ENCODE data around the gene HOXC5.

HOXC5 gene

GRCh38 chr12:54050482-54050810 lies 17.6 kb downstream of the HOXC5 start:
- DNase-seq: no peak

- no peak for DNase-seq
Measured at GRCh38 chr12:54051026-54051842, 18.4 kb downstream of the HOXC5 start.

- no peak for DNase-seq
Measured at GRCh38 chr12:54051874-54052437, 19.1 kb downstream of the HOXC5 start.

- no peak for DNase-seq
Measured at GRCh38 chr12:54052438-54053002, 19.7 kb downstream of the HOXC5 start.

- no peak for DNase-seq
Measured at GRCh38 chr12:54053003-54053750, 20.3 kb downstream of the HOXC5 start.

GRCh38 chr12:54053751-54054741 lies 21.2 kb downstream of the HOXC5 start, which contains the start of gene HOXC4:
Gene HOXC4, plus strand, starts transcription at chr12:54053835. Its CDS starts 88 bp downstream, at chr12:54053923.
- no peak for DNase-seq

- no peak for DNase-seq
Measured at GRCh38 chr12:54054742-54055194, 21.9 kb downstream of the HOXC5 start.

- no peak for DNase-seq
Measured at GRCh38 chr12:54055552-54055951, 22.7 kb downstream of the HOXC5 start.

- DNase-seq: no peak
Measured at GRCh38 chr12:54056110-54056509, 23.3 kb downstream of the HOXC5 start.

GRCh38 chr12:54058128-54058768 lies 25.4 kb downstream of the HOXC5 start:
- DNase-seq: no peak

- no peak for DNase-seq
Measured at GRCh38 chr12:54059668-54060067, 26.8 kb downstream of the HOXC5 start.

- DNase-seq: no peak
Measured at GRCh38 chr12:54060174-54060974, 27.5 kb downstream of the HOXC5 start.

- DNase-seq: no peak
Measured at GRCh38 chr12:54060975-54061778, 28.3 kb downstream of the HOXC5 start.

- DNase-seq: no peak
Measured at GRCh38 chr12:54065677-54066076, 32.8 kb downstream of the HOXC5 start.

GRCh38 chr12:54066408-54066807 lies 33.6 kb downstream of the HOXC5 start:
- no peak for DNase-seq

GRCh38 chr12:54068418-54069070 lies 35.7 kb downstream of the HOXC5 start:
- no peak for DNase-seq

GRCh38 chr12:54071942-54072341 lies 39.1 kb downstream of the HOXC5 start:
- no peak for DNase-seq

GRCh38 chr12:54074308-54074707 lies 41.5 kb downstream of the HOXC5 start:
- DNase-seq: no peak

- DNase-seq: no peak
Measured at GRCh38 chr12:54075409-54075808, 42.6 kb downstream of the HOXC5 start.

Data from Kasumi-1 (cell line).